Mucosa of rectum (tissue), 2 donors: Measurements from ENCODE around the gene ADCY5.

Source experiments
- H3K27ac ChIP-seq, 2 donors: one replicate each; pipeline ENCODE4 v1.7.0; 2013; ENCODE audit warnings: inconsistent platforms in 2 of 2, low read depth in 2 of 2, low read length in 2 of 2
- H3K27me3 ChIP-seq, 2 donors: one replicate each; pipeline ENCODE4 v1.7.0; 2013; ENCODE audit warnings: low read length in 2 of 2; ENCODE audit not compliant: control insufficient read depth in 2 of 2, insufficient read depth in 2 of 2
- H3K36me3 ChIP-seq, 2 donors: one replicate each; pipeline ENCODE4 v1.7.0; 2013; ENCODE audit warnings: low read length in 2 of 2; ENCODE audit not compliant: control insufficient read depth in 2 of 2, insufficient read depth in 2 of 2
- H3K4me1 ChIP-seq, 2 donors: one replicate each; pipeline ENCODE4 v1.7.0; 2013; ENCODE audit warnings: low read length in 2 of 2, mild to moderate bottlenecking in 1 of 2; ENCODE audit not compliant: control insufficient read depth in 2 of 2, insufficient read depth in 2 of 2
- H3K4me3 ChIP-seq, 2 donors: one replicate each; pipeline ENCODE4 v1.7.0; 2013; ENCODE audit warnings: low read length in 2 of 2
- H3K9ac ChIP-seq, 2 donors: one replicate each; pipeline ENCODE4 v1.7.0; 2013; ENCODE audit warnings: low read length in 2 of 2, low read depth in 1 of 2, mild to moderate bottlenecking in 1 of 2
- H3K9me3 ChIP-seq, 2 donors: one replicate each; pipeline ENCODE4 v1.7.0; 2013; ENCODE audit warnings: low read length in 2 of 2; ENCODE audit not compliant: control insufficient read depth in 2 of 2
- donor health status: healthy.
- donor health status: Normal muscosa, but diverticular disease.

Gene ADCY5

GRCh38 chr3:123352134-123352554, 96.7 kb downstream of the ADCY5 start:
- H3K4me3 ChIP-seq: no peak overlapping the region
- no peaks in the 10 kb centered on the region for H3K9me3 ChIP-seq
- H3K36me3 ChIP-seq: no peaks in the 10 kb centered on the region
- H3K4me1 ChIP-seq: no peaks in the 10 kb centered on the region
- no peaks in the 10 kb centered on the region for H3K27me3 ChIP-seq
- no peak overlapping the region for H3K9ac ChIP-seq
- no peak overlapping the region for H3K27ac ChIP-seq

DNA sequence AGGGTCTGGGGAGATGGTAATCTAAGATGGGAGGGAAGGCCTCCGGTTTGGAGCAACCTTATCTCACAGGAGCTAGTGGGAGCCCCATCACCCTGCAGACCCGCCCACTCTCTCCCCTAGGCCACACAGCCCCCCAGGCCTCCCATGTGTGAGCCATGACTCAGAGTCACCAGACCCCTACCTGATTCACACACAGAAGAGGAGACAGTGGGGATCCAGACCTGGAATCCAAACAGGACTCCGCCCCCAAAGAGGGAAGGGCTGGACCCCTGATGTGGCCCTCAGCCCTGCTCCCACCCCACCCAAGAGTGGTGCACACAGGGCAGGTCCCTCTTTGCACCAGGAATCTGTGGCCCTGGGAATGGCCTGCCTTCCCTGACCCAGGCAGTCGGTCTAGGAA, 97.4 kb downstream of the ADCY5 start:
- H3K4me1 ChIP-seq: no peaks in the 10 kb centered on the region
- H3K9ac ChIP-seq: no peak overlapping the region
- H3K27ac ChIP-seq: no peak overlapping the region
- no peaks in the 10 kb centered on the region for H3K36me3 ChIP-seq
- H3K9me3 ChIP-seq: no peaks in the 10 kb centered on the region
- H3K27me3 ChIP-seq: no peaks in the 10 kb centered on the region
- H3K4me3 ChIP-seq: no peak overlapping the region

DNA sequence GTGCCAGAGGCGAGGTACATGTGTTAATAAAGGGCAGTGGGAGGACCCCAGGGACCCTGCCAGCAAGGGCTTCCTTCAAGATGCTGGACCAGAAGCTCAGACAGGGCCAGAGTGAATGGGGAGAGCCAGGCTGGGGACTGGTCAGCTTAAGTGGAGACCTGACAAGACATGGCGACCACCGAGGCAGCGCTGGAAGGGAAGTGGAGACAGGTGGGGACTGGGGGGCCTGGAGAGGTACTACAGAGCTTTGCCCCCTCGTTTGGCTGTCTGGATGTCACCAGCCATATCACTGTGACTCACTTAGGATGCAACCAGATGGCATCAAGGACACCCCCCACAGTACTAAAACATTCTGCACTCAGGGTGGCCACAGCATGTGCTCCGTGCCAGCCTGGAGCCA, 97.9 kb downstream of the ADCY5 start:
- H3K9me3 ChIP-seq: no peaks in the 10 kb centered on the region
- no peaks in the 10 kb centered on the region for H3K4me1 ChIP-seq
- H3K9ac ChIP-seq: no peak overlapping the region
- H3K36me3 ChIP-seq: no peaks in the 10 kb centered on the region
- no peaks in the 10 kb centered on the region for H3K27me3 ChIP-seq
- no peak overlapping the region for H3K4me3 ChIP-seq
- no peak overlapping the region for H3K27ac ChIP-seq

DNA sequence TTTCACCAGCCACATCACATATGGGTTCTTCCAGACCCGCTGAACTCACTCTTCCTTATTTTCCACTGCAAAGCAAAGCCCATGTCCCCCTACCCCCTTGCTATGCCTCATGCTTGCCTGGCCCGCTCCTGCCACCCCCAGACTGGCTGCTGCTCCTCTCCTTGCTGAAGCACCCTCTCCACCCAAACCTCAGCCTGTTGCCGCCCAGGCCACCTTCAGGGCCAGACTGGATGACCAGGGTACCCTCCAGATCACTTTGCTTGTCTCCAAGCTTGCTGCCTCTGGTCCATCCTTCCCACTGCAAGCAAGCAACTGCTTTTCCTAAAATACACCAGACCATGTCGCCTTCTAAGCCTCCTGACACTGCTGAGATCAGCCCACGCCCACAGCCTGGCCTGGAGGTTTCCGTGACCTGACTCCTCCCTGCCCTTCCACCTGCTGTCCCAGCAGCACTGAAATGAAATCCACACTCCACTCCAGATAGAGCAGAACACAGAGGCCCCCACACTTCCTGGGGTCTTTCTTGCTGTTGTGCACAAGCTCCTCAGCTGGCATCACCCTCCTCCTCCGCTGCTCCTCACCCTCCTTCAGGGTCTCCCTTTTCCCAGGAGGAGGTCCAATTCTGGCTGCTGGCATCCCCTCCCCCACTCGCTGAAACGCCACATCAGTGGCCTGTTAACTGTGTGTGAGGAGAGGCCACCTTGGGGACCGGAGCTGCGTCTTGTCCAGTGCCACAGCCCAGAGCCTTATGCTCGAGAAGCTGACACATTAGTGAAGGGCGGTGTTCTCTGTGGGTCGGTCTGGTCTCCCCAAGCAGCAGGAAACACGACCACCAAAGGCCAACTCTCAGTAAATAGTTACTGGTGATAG, 99.1 kb downstream of the ADCY5 start:
- Histone ChIP-seq H3K4me3 (no peak overlapping the region), H3K4me1 (no peaks in the 10 kb centered on the region), H3K36me3 (no peaks in the 10 kb centered on the region), H3K27me3 (no peaks in the 10 kb centered on the region), H3K9ac (no peak overlapping the region), H3K27ac (no peak overlapping the region), H3K9me3 (no peaks in the 10 kb centered on the region)

DNA sequence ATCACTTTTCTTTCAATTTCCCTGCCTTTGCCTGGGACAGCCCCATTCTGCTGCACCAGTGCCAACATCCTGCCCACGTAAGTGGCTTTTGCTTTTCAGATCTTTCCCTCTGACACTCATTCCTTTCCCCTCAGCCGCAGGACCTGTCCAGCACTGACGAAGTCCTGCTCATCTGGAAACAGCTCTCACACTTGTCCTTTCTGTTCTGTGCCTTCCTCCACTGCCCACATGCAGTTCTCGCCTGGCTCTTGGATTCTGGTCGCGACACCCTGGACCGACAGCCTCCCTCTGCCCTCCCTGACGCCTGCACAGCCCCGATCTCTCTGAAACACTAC, 99.7 kb downstream of the ADCY5 start:
- Histone ChIP-seq H3K9me3 (no peaks in the 10 kb centered on the region), H3K4me3 (no peak overlapping the region), H3K27me3 (no peaks in the 10 kb centered on the region), H3K9ac (no peak overlapping the region), H3K4me1 (peaks cover 0 to 2% of the 10 kb centered on the region in 2 donors), H3K36me3 (no peaks in the 10 kb centered on the region), H3K27ac (no peak overlapping the region)

- H3K27me3 ChIP-seq: no peaks in the 10 kb centered on the region
- H3K9ac ChIP-seq: no peak overlapping the region
- H3K4me3 ChIP-seq: no peak overlapping the region
- H3K9me3 ChIP-seq: no peaks in the 10 kb centered on the region
- H3K4me1 ChIP-seq: peaks cover 0 to 2% of the 10 kb centered on the region in 2 donors
- H3K36me3 ChIP-seq: no peaks in the 10 kb centered on the region
- no peak overlapping the region for H3K27ac ChIP-seq
Observed at GRCh38 chr3:123348471-123349200, 100.3 kb downstream of the ADCY5 start.

DNA sequence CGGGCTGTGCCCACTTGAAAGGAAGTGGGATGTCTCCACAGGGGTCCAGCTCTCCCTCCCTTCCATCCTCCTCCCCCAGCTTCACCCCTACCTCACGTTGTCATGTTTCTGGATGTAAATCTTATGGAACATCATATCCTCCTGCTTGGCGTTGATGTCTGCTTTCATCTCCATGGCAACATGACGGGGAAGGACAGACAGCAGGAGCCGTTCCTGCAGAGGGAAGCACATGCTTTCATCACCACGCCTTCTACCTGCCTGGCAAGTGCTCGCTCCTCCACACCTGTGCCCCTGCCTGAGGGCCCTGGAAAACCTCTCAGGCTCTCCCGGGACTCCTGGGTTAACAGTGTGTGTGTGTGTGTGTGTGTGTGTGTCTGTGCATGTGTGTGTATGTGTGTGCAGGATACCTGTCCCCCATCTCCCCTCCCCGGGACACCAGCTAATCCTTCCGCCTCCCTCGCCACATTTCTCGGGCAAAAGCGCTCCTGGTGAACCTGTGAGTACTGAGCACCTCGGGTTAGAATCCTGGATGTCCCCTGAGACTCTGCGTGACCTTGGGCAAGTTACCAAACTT, 101.1 kb downstream of the ADCY5 start:
- Histone ChIP-seq H3K27ac (no peak overlapping the region), H3K4me1 (peaks cover 0 to 2% of the 10 kb centered on the region in 2 donors), H3K27me3 (no peaks in the 10 kb centered on the region), H3K9ac (no peak overlapping the region), H3K9me3 (no peaks in the 10 kb centered on the region), H3K36me3 (no peaks in the 10 kb centered on the region), H3K4me3 (no peak overlapping the region)

DNA sequence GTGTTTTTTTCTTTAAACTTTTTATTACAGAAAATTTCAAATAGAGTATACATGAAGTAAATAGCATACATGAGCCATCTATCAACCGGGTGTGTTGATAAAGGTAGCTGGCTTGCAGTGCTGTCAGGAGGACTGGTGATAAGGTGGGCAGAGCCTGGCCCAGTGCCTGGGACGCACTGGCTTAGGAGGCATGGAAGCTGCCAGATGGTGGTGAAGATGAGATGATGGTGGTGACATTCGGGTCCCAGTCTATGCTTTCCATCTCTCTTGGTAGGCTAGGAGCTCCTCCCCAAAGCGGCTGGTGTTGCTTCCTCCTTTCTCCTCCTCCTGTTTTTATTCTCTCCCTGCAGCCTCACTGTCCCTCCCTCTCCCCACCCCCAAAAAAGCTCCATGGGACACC, 101.7 kb downstream of the ADCY5 start:
- Histone ChIP-seq H3K36me3 (no peaks in the 10 kb centered on the region), H3K9ac (no peak overlapping the region), H3K4me1 (peaks cover 0 to 2% of the 10 kb centered on the region in 2 donors), H3K4me3 (no peak overlapping the region), H3K27ac (no peak overlapping the region), H3K27me3 (no peaks in the 10 kb centered on the region), H3K9me3 (no peaks in the 10 kb centered on the region)

DNA sequence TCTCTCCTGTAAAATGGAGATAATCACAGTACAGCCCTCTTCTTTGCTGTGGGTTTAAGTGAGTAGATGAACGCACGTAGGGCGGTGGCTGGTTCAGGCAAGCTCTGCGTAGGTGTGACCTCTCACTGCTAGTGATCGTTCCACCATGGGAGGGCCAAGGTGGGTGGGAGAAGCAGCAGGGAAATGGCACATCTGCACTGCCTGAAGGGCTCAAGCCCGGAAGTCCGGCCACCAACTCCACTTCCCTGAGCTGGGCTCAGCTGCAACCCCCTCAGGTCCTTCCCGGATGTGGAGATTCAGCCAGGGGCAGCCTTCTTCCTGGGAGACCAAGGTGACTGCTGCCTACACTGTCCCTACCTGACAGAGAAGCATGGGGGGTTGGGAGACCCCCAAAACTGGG, 102.9 kb downstream of the ADCY5 start:
- Histone ChIP-seq H3K27ac (no peak overlapping the region), H3K4me1 (peaks cover 0 to 2% of the 10 kb centered on the region in 2 donors)

GRCh38 chr3:123344907-123345594, 103.8 kb downstream of the ADCY5 start:
- Histone ChIP-seq H3K9me3 (no peaks in the 10 kb centered on the region), H3K27me3 (no peaks in the 10 kb centered on the region), H3K36me3 (no peaks in the 10 kb centered on the region), H3K9ac (no peak overlapping the region), H3K4me1 (peaks cover 0 to 2% of the 10 kb centered on the region in 2 donors), H3K27ac (no peak overlapping the region), H3K4me3 (no peak overlapping the region)

More for the DNA sequence above, 102.9 kb downstream of the ADCY5 start:
- Histone ChIP-seq H3K36me3 (no peaks in the 10 kb centered on the region), H3K27me3 (no peaks in the 10 kb centered on the region), H3K9me3 (no peaks in the 10 kb centered on the region), H3K4me3 (no peak overlapping the region), H3K9ac (no peak overlapping the region)
